ENCODE measurements around the gene OR2M4.

DNA sequence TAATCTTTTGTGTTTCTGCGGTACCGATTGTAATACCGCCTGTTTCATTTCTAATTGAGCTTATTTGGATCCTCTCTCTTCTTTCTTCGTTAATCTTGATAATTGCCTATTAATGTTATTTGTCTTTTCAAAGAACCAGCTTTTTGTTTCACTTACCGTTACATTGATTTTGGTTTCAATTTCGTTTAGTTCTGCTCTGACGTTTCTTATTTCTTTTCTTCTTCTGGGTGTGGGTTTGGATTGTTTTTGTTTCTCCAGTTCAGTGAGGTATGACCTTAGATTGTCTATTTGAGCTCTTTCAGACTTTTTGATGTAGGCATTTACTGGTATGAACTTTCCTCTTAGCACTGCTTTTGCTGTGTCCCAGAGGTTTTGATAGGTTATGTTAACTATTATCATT is 47.2 kb upstream of the OR2M4 start:
- TF ChIP-seq, protein P1, sequence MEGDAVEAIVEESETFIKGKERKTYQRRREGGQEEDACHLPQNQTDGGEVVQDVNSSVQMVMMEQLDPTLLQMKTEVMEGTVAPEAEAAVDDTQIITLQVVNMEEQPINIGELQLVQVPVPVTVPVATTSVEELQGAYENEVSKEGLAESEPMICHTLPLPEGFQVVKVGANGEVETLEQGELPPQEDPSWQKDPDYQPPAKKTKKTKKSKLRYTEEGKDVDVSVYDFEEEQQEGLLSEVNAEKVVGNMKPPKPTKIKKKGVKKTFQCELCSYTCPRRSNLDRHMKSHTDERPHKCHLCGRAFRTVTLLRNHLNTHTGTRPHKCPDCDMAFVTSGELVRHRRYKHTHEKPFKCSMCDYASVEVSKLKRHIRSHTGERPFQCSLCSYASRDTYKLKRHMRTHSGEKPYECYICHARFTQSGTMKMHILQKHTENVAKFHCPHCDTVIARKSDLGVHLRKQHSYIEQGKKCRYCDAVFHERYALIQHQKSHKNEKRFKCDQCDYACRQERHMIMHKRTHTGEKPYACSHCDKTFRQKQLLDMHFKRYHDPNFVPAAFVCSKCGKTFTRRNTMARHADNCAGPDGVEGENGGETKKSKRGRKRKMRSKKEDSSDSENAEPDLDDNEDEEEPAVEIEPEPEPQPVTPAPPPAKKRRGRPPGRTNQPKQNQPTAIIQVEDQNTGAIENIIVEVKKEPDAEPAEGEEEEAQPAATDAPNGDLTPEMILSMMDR (IDR thresholded peaks at IDR 0.05) = no peak
- TF ChIP-seq POLR2A (IDR thresholded peaks at IDR 0.05) = no peak
